Ovary (tissue), 9 donors: ENCODE measurements around the gene RNASE3. TPM values are rescaled to one million over a fixed set of nuclear protein-coding genes. Genes with fewer than 3 reads are reported as not detected.
"Not testable (repeated sequence)": the region's sequence is repeated elsewhere in the genome, so short reads cannot be mapped to it uniquely, and the experiment has no call there.

Source experiments
- DNase-seq, 5 donors: peaks; one replicate each; pipeline ENCODE4 v3.0.0-alpha.2; 2019 to 2020
- H3K27ac ChIP-seq, 2 donors: fragments of 200-600 bp; one replicate each; pipeline versions ENCODE4 v1.5.1 to v1.8.0; 2019 to 2022
- H3K27me3 ChIP-seq: fragments of 200-600 bp; one replicate; pipeline ENCODE4 v1.8.0; 2022
- H3K36me3 ChIP-seq: fragments of 200-600 bp; sonication (generic); one replicate; pipeline ENCODE4 v1.5.1; 2019
- H3K4me1 ChIP-seq: one replicate; pipeline ENCODE4 v1.8.1; 2013; ENCODE audit warnings: mild to moderate bottlenecking, moderate library complexity; ENCODE audit not compliant: insufficient read depth
- H3K4me3 ChIP-seq: fragments of 200-600 bp; sonication (generic); one replicate; pipeline ENCODE4 v1.5.1; 2017
- H3K9me3 ChIP-seq, 2 donors: fragments of 200-600 bp in 1 of 2; sonication (generic) in 1 of 2; one replicate each; pipeline versions ENCODE4 v1.5.1 to v1.8.1; 2013 to 2019; ENCODE audit warnings: mild to moderate bottlenecking in 1 of 2, moderate library complexity in 1 of 2
- CTCF ChIP-seq, 3 donors: fragments of 450-650 bp in 2 of 3; fragments of 200-600 bp in 1 of 3; IDR thresholded peaks; one replicate each; pipeline versions ENCODE4 v1.5.1 to v1.8.0; 2016 to 2022; ENCODE audit warnings: antibody characterized with exemption in 3 of 3, mild to moderate bottlenecking in 1 of 3
- EP300 ChIP-seq: sonication (generic); formaldehyde crosslinking; IDR thresholded peaks from one replicate; pipeline ENCODE4 v1.6.1; 2017; ENCODE audit warnings: antibody characterized with exemption
- POLR2A ChIP-seq: fragments of 450-650 bp; IDR thresholded peaks from one replicate; pipeline ENCODE4 v1.6.1; 2017; ENCODE audit warnings: antibody characterized with exemption, mild to moderate bottlenecking, moderate library complexity
- WGBS, 3 donors: extraction: QIAGEN DNeasy Blood & Tissue Kit in 1 of 3; methylation state at CpG; one replicate each; pipeline versions ENCODE4 v1.1.5 to v1.1.7; 2013 to 2017; 5-methylcytosine and 5-hydroxymethylcytosine counted together
- intact Hi-C, 4 donors: fragments of 100-400 bp; cut with DNase I; formaldehyde crosslinking; loops; one replicate each; pipeline versions ENCODE4 v1.11.0 to v1.15.1; 2022 to 2023
- polyA plus RNA-seq, 2 donors: library from polyadenylated mRNA; stranded (reverse); fragments of 200-250 nt in 1 of 2; fragments of 350-450 nt in 1 of 2; fragmentation: Illumina TruSeq in 1 of 2; extraction: RNeasy Lipid Tissue Mini Kit (QIAGEN cat#74804) in 1 of 2; gene quantifications; one replicate each; pipeline ENCODE4 v1.2.3, GENCODE V29; 2013 to 2014
- total RNA-seq, 7 donors: library from RNA; depleted of rRNA in 2 of 7; stranded (reverse); fragments of >200 nt in 2 of 7; fragmentation: NEBNext Ultra II Directional in 3 of 7; extraction: Animal tissue kit (Norgen Biotek cat#: 25700) in 3 of 7; gene quantifications; one replicate each; pipeline versions ENCODE4 v1.1.0 to v1.2.4, GENCODE V29; 2016 to 2023
- donor health status: DM: no; HTN: no; CAD: no; lungs with moderate emphysema.
- donor health status: DM: no; HTN: no; CAD: no.
- donor health status: Bipolar disorder and iron deficiency.
- donor health status: DM: yes; HTN: yes; CAD: no.
- donor health status: DM: no; HTN: no; CAD: no.
- donor health status: DM: yes; HTN: yes; CAD: no.

The RNASE3 gene
- total and polyA plus RNA-seq, 9 donors = 0.24 TPM; not detected in 8

GRCh38 chr14:20905676-20906075 is 14.5 kb downstream of the RNASE3 start:
- TF ChIP-seq POLR2A = no peak
- intact Hi-C loops = no loop called here

GRCh38 chr14:20907214-20907613 is 16.0 kb downstream of the RNASE3 start:
- Histone ChIP-seq H3K4me3 (no peak overlapping the region), H3K36me3 (no peaks in the 10 kb centered on the region), H3K27ac (no peak overlapping the region), H3K9me3 (no peaks in the 10 kb centered on the region), H3K4me1 (no peaks in the 10 kb centered on the region), H3K27me3 (no peaks in the 10 kb centered on the region)
- intact Hi-C loops = no loop called here
- WGBS, 3 donors = 93 to 96% (median 94%) methylated on average over 1 of the region's 1 CpG
- TF ChIP-seq POLR2A (no peak), EP300 (no peak), CTCF (IDR thresholded peaks at IDR 0.05) (no peak)
- DNase-seq = no peak

More at GRCh38 chr14:20905676-20906075, 14.5 kb downstream of the RNASE3 start:
- H3K4me3 ChIP-seq = no peak overlapping the region
- DNase-seq = no peak
- no peaks in the 10 kb centered on the region for H3K27me3 ChIP-seq
- no peak overlapping the region for H3K27ac ChIP-seq
- H3K9me3 ChIP-seq = no peaks in the 10 kb centered on the region
- 91 to 94% (median 94%) methylated on average over 2 of the region's 2 CpGs for WGBS, 3 donors
- no peaks in the 10 kb centered on the region for H3K36me3 ChIP-seq
- no peaks in the 10 kb centered on the region for H3K4me1 ChIP-seq

GRCh38 chr14:20910822-20911221 is 19.6 kb downstream of the RNASE3 start:
- H3K9me3 ChIP-seq, H3K27me3 ChIP-seq, H3K27ac ChIP-seq, DNase-seq, intact Hi-C loops, H3K4me3 ChIP-seq, H3K4me1 ChIP-seq, H3K36me3 ChIP-seq: not testable (repeated sequence)
- WGBS, 3 donors = 79 to 84% (median 80%) methylated on average over 11 to 14 of the region's 14 CpGs

- H3K4me3 ChIP-seq, H3K27ac ChIP-seq, H3K4me1 ChIP-seq, H3K27me3 ChIP-seq, DNase-seq, intact Hi-C loops, H3K36me3 ChIP-seq, H3K9me3 ChIP-seq: not testable (repeated sequence)
- WGBS, 3 donors = 79 to 83% (median 81%) methylated on average over 11 of the region's 11 CpGs
Observed at GRCh38 chr14:20919038-20919756, 28.0 kb downstream of the RNASE3 start.

GRCh38 chr14:20923766-20924297 is 32.6 kb downstream of the RNASE3 start:
- H3K4me1 ChIP-seq, H3K27me3 ChIP-seq, H3K9me3 ChIP-seq, DNase-seq, H3K4me3 ChIP-seq, intact Hi-C loops, H3K27ac ChIP-seq, H3K36me3 ChIP-seq: not testable (repeated sequence)
- 24 to 54% (median 24%) methylated on average over 2 of the region's 2 CpGs for WGBS, 3 donors

GRCh38 chr14:20934148-20934762 is 43.1 kb downstream of the RNASE3 start:
- Histone ChIP-seq H3K36me3 (no peaks in the 10 kb centered on the region), H3K27me3 (no peaks in the 10 kb centered on the region), H3K4me1 (no peaks in the 10 kb centered on the region), H3K4me3 (no peak overlapping the region), H3K27ac (no peak overlapping the region), H3K9me3 (no peaks in the 10 kb centered on the region)
- no peak for DNase-seq
- intact Hi-C loops = no loop called here
- WGBS, 3 donors = 22 to 27% (median 24%) methylated on average over 18 of the region's 18 CpGs
- TF ChIP-seq EP300 (no peak), CTCF (IDR thresholded peaks at IDR 0.05) (no peak), POLR2A (no peak)
